Ovary (tissue), 9 donors: ENCODE measurements around the gene GIMAP5. TPM values are rescaled to one million over a fixed set of nuclear protein-coding genes. Genes with fewer than 3 reads are reported as not detected.
A peak's percentile ranks its signal among the peaks of the same experiment; 100 is the strongest.

Experiments used
- DNase-seq, 5 donors: peaks; one replicate each; pipeline ENCODE4 v3.0.0-alpha.2; 2019 to 2020
- H3K27ac ChIP-seq, 2 donors: fragments of 200-600 bp; one replicate each; pipeline versions ENCODE4 v1.5.1 to v1.8.0; 2019 to 2022
- H3K27me3 ChIP-seq: fragments of 200-600 bp; one replicate; pipeline ENCODE4 v1.8.0; 2022
- H3K36me3 ChIP-seq: fragments of 200-600 bp; sonication (generic); one replicate; pipeline ENCODE4 v1.5.1; 2019
- H3K4me1 ChIP-seq: one replicate; pipeline ENCODE4 v1.8.1; 2013; ENCODE audit warnings: mild to moderate bottlenecking, moderate library complexity; ENCODE audit not compliant: insufficient read depth
- H3K4me3 ChIP-seq: fragments of 200-600 bp; sonication (generic); one replicate; pipeline ENCODE4 v1.5.1; 2017
- H3K9me3 ChIP-seq, 2 donors: fragments of 200-600 bp in 1 of 2; sonication (generic) in 1 of 2; one replicate each; pipeline versions ENCODE4 v1.5.1 to v1.8.1; 2013 to 2019; ENCODE audit warnings: mild to moderate bottlenecking in 1 of 2, moderate library complexity in 1 of 2
- CTCF ChIP-seq, 3 donors: fragments of 450-650 bp in 2 of 3; fragments of 200-600 bp in 1 of 3; IDR thresholded peaks; one replicate each; pipeline versions ENCODE4 v1.5.1 to v1.8.0; 2016 to 2022; ENCODE audit warnings: antibody characterized with exemption in 3 of 3, mild to moderate bottlenecking in 1 of 3
- EP300 ChIP-seq: sonication (generic); formaldehyde crosslinking; IDR thresholded peaks from one replicate; pipeline ENCODE4 v1.6.1; 2017; ENCODE audit warnings: antibody characterized with exemption
- POLR2A ChIP-seq: fragments of 450-650 bp; IDR thresholded peaks from one replicate; pipeline ENCODE4 v1.6.1; 2017; ENCODE audit warnings: antibody characterized with exemption, mild to moderate bottlenecking, moderate library complexity
- WGBS, 3 donors: extraction: QIAGEN DNeasy Blood & Tissue Kit in 1 of 3; methylation state at CpG; one replicate each; pipeline versions ENCODE4 v1.1.5 to v1.1.7; 2013 to 2017; 5-methylcytosine and 5-hydroxymethylcytosine counted together
- intact Hi-C, 4 donors: fragments of 100-400 bp; cut with DNase I; formaldehyde crosslinking; loops; one replicate each; pipeline versions ENCODE4 v1.11.0 to v1.15.1; 2022 to 2023
- polyA plus RNA-seq, 2 donors: library from polyadenylated mRNA; stranded (reverse); fragments of 200-250 nt in 1 of 2; fragments of 350-450 nt in 1 of 2; fragmentation: Illumina TruSeq in 1 of 2; extraction: RNeasy Lipid Tissue Mini Kit (QIAGEN cat#74804) in 1 of 2; gene quantifications; one replicate each; pipeline ENCODE4 v1.2.3, GENCODE V29; 2013 to 2014
- total RNA-seq, 7 donors: library from RNA; depleted of rRNA in 2 of 7; stranded (reverse); fragments of >200 nt in 2 of 7; fragmentation: NEBNext Ultra II Directional in 3 of 7; extraction: Animal tissue kit (Norgen Biotek cat#: 25700) in 3 of 7; gene quantifications; one replicate each; pipeline versions ENCODE4 v1.1.0 to v1.2.4, GENCODE V29; 2016 to 2023
- donor health status: DM: no; HTN: no; CAD: no; lungs with moderate emphysema.
- donor health status: DM: no; HTN: no; CAD: no.
- donor health status: Bipolar disorder and iron deficiency.
- donor health status: DM: yes; HTN: yes; CAD: no.
- donor health status: DM: no; HTN: no; CAD: no.
- donor health status: DM: yes; HTN: yes; CAD: no.

Gene GIMAP5
- total and polyA plus RNA-seq, 9 donors: 1.7 to 39.7 (median 6.6) TPM

GRCh38 chr7:150781961-150782360 lies 44.7 kb downstream of the GIMAP5 start:
- DNase-seq: no peak
- no peaks in the 10 kb centered on the region for H3K9me3 ChIP-seq
- intact Hi-C loops: loop anchor here in 1 of 4 donors (10.0 kb wide), 1 partner anchor 193 kb away; the partner anchor contains the start of gene KCNH2
- no peak overlapping the region for H3K27ac ChIP-seq
- H3K4me1 ChIP-seq: no peaks in the 10 kb centered on the region
- TF ChIP-seq POLR2A (no peak), EP300 (no peak), CTCF (IDR thresholded peaks at IDR 0.05) (no peak)
- H3K27me3 ChIP-seq: no peaks in the 10 kb centered on the region
- 91 to 98% (median 96%) methylated on average over 2 of the region's 2 CpGs for WGBS, 3 donors
- H3K4me3 ChIP-seq: no peak overlapping the region
- H3K36me3 ChIP-seq: no peaks in the 10 kb centered on the region

- no peaks in the 10 kb centered on the region for H3K9me3 ChIP-seq
- no peaks in the 10 kb centered on the region for H3K36me3 ChIP-seq
- no peak overlapping the region for H3K27ac ChIP-seq
- 55 to 62% (median 62%) methylated on average over 9 of the region's 9 CpGs for WGBS, 3 donors
- no peak overlapping the region for H3K4me3 ChIP-seq
- intact Hi-C loops: loop anchor here in 1 of 4 donors (10.0 kb wide), 1 partner anchor 191 kb away; the partner anchor contains the start of gene KCNH2
- peaks cover 6% of the 10 kb centered on the region for H3K4me1 ChIP-seq
- no peaks in the 10 kb centered on the region for H3K27me3 ChIP-seq
- TF ChIP-seq CTCF (IDR thresholded peaks at IDR 0.05): no peak
- TF ChIP-seq POLR2A: no peak
- no peak for TF ChIP-seq EP300
- DNase-seq: no peak
Measured at GRCh38 chr7:150784120-150784736, 47.0 kb downstream of the GIMAP5 start.

GRCh38 chr7:150784954-150785353 lies 47.7 kb downstream of the GIMAP5 start:
- Histone ChIP-seq H3K36me3 (no peaks in the 10 kb centered on the region), H3K27me3 (no peaks in the 10 kb centered on the region), H3K4me1 (peaks cover 6% of the 10 kb centered on the region), H3K9me3 (no peaks in the 10 kb centered on the region), H3K4me3 (no peak overlapping the region), H3K27ac (no peak overlapping the region)
- TF ChIP-seq POLR2A: no peak
- no peak for TF ChIP-seq EP300
- TF ChIP-seq CTCF (IDR thresholded peaks at IDR 0.05): no peak
- DNase-seq: no peak
- 36 to 64% (median 45%) methylated on average over 4 of the region's 4 CpGs for WGBS, 3 donors
- intact Hi-C loops: loop anchor here in 1 of 4 donors (10.0 kb wide), 1 partner anchor 190 kb away; the partner anchor contains the start of gene KCNH2

GRCh38 chr7:150787321-150788281 lies 50.4 kb downstream of the GIMAP5 start:
- H3K27me3 ChIP-seq: no peaks in the 10 kb centered on the region
- H3K27ac ChIP-seq: peak overlapping the region; percentile 64 to 72
- H3K4me1 ChIP-seq: peaks cover 6% of the 10 kb centered on the region
- H3K4me3 ChIP-seq: no peak overlapping the region
- peak in 1 of 5 donors; percentile 27 for DNase-seq
- H3K36me3 ChIP-seq: no peaks in the 10 kb centered on the region
- no peaks in the 10 kb centered on the region for H3K9me3 ChIP-seq
- 34 to 40% (median 36%) methylated on average over 10 of the region's 10 CpGs for WGBS, 3 donors
- TF ChIP-seq CTCF (IDR thresholded peaks at IDR 0.05) (no peak), POLR2A (no peak), EP300 (no peak)
- intact Hi-C loops: loop anchor here in 1 of 4 donors (10.0 kb wide), 1 partner anchor 187 kb away; the partner anchor contains the start of gene KCNH2
